GM21515 (cell line): Measurements from ENCODE around the gene TUBB1.
A peak's percentile ranks its signal among the peaks of the same experiment; 100 is the strongest.
"Not testable (repeated sequence)": the region's sequence is repeated elsewhere in the genome, so short reads cannot be mapped to it uniquely, and the experiment has no call there.

Experiments used
- ATAC-seq: cut with Tn5 transposase; IDR thresholded peaks from one replicate; pipeline ENCODE4 v1.9.1; 2021; ENCODE audit not compliant: unreplicated experiment

TUBB1 gene

DNA sequence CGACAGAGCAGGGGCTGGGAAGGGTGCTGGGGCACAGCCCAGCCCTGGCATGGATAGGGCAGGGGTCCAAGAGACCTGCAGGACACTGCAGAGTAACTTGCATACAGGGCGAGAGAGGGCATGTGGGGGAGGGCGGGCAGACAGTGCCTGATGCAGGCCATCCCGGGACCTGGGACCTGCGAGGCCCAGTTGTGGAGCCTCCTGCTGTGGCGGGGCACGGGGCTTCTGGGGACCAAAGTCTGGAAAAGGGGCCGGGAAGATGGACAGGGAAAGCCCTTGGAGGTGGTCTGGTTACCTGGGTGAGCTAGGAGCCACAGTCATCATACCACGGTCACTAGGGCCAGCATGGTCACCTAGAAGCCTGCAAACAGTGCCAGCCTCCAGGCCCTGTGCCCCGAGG, 412 bp upstream of the TUBB1 start:
- no peak for ATAC-seq

DNA sequence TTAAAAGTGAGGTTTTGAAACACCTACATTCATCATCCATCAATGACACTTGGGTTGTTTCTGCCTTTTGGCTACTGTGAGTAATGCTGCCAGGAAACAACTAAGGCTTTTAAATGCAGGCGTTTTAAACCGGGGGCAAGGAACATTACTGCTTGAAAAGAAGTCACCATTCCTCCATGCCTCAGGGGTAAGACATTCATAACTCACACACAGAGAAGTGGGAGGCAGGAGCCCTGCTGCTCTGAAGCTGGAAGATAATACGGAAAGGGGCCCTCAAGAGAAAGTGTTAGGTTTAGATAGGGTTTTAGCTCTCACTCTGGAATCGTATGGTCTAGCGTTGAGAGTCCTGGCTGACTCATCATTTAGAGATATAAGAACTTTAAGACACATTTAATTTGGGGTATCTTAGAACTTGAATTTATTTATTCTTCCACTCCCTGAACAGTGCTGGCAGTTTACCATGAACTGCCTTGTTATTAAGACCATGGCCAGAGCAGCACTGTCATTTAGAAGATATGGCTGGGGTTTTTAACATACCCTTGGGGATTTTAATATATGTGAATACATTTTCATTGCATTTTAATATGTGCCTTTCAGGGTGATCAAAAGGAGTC, 1.8 kb downstream of the TUBB1 start:
- ATAC-seq = no peak

DNA sequence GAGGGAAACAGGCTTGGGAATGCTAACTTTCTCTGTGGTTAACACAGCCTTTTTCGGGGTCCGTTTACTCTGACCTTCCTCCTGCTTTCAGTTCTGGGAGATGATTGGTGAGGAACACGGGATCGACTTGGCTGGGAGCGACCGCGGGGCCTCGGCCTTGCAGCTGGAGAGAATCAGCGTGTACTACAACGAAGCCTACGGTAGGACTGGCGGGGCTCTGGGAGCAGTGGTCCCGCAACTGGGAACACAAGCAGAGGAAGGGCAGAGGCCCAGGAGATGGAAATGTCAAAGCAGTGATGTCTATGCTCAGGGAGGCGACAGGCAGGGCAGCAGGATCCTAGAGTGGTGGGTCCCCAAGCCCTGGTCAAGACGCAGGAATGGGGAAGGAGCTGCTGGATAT, 3.5 kb downstream of the TUBB1 start:
- ATAC-seq = no peak

DNA sequence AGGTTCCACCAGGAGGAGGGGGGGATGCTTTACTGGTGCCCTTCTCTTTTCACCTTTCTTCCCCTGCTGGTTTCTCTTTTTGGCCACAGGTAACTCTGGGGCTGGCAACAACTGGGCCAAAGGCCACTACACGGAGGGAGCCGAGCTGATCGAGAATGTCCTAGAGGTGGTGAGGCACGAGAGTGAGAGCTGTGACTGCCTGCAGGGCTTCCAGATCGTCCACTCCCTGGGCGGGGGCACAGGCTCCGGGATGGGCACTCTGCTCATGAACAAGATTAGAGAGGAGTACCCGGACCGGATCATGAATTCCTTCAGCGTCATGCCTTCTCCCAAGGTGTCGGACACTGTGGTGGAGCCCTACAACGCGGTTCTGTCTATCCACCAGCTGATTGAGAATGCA, 4.4 kb downstream of the TUBB1 start:
- ATAC-seq = no peak

- ATAC-seq = no peak
These were observed 4.9 kb downstream of the TUBB1 start for GRCh38 chr20:59024111-59024530.

- ATAC-seq = no peak
These were observed 5.9 kb downstream of the TUBB1 start for GRCh38 chr20:59025086-59025485.

DNA sequence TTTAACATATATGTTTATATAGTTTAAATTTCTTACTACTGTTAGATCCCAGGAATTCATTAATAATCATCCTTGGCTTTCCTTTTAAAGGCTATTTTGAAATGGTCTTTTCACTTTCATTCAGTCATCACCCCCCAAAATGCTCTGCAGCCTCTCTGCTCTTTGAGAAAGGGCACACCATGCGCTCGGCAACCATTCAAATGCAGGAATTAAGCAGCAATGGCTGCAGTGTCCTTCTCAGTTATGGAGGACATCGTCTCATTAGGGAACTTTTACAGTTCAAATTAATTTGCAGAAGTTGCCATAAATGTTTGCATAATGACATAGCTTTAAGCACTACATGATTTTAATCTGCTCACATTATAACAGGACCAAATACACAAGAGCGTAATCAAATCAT, 6.3 kb downstream of the TUBB1 start:
- no peak for ATAC-seq

- no peak for ATAC-seq
These were observed 7.9 kb downstream of the TUBB1 start for GRCh38 chr20:59026904-59027740.

DNA sequence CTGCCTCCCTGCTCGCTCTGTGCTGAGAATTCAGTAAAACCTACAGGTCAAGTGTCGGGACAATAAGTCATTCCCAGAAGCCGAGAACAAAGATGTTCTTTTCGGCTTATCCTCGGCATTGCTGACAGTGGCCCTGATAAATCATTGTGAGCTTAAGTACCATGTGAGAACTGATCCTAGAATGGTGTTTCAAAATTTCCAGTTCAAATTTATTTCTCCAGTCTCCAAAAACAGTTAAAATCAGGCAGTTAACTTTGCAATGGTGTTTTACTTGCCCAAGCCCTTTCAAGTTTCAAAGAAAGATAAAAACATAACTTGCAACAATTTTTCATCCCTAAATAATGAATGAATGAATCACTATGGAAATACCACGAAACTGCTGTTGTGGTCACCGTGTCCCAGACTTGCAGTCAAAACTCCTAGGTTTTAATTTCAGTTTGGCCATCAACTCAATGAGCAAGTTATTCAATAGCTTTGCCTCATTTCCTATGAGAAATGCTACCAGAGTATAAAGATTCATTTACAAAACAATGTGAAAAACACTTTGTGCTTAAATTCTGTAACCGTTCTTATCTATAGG, 8.6 kb downstream of the TUBB1 start:
- no peak for ATAC-seq

- no peak for ATAC-seq
These were observed 9.6 kb downstream of the TUBB1 start for GRCh38 chr20:59028812-59029211.

DNA sequence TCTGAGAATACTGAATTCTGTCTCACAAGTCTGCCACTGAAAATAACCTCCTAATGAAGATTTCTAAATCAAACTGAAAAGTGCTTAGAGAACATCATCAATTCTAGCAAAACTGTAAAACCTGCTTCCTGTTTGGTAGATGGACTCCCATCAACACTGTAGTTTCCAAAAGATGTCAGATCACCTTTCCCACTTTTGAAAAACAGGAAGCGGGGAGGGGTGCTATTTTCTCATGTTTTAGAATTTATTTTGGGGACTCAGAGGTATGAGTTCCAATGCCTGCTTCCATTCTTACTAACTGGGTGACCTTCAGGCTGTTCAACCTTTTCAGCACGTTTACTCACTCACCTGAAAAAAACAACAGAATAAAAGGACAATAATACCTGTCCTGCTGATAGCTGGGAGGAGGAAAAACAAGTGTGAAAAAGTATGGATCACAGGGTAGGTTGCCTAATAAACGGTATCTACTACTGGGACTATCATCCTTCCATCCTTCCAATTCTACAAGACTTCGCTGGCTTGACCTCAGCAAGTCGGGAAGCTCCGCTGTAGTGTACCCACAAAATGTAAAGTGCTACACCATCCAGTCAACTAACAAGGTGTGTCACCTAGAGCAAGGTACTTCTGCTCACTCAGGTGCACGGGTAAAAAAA, 11.8 kb downstream of the TUBB1 start:
- ATAC-seq = no peak

DNA sequence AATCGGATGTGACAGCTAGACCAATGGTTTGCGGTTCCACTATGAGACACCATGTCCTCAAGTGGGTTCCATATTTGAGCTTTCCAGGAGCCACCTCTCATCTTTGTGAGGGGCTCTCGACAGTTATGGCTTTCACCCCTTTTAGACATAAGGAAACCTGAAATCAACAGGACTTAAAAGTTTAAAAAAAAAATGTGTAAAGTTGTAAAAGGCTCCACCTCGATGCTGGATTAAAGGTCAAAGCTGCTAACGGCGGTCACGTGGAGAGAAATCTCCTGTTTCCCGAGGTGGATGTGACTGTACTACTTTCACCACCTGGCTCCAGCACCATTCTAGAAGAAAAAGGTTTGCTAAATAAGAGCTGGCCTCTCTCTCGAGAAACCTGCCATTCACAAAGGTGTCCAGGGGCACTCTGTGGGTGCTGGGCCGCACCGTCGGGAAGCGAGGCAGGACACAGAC, 12.4 kb downstream of the TUBB1 start:
- ATAC-seq = no peak

- peak; percentile 89 for ATAC-seq
These were observed 12.9 kb downstream of the TUBB1 start, which contains the start of gene ATP5F1E for GRCh38 chr20:59032023-59032712. Gene ATP5F1E (minus strand): TSS chr20:59032335. CDS start chr20:59032251, 84 bp downstream.

DNA sequence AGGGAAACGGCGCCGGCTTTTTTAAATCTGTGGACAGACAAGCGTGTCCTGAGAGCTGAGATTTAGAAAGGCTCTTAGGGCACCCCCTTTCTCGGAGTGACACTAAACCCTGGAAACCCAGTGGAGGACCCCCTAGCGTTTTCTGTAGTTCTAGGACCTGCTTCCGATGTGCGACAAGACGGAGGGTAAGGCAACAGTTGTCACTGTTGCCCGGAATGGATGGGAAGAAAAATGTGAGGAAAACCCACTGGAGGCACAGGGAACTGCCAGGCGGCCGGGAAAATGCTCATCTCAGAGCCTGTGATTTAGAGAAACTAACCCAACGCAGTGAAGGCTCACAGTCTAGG, 13.5 kb downstream of the TUBB1 start:
- no peak for ATAC-seq

- no peak for ATAC-seq
These were observed 13.9 kb downstream of the TUBB1 start for GRCh38 chr20:59033093-59033492.

- ATAC-seq = no peak
These were observed 14.5 kb downstream of the TUBB1 start for GRCh38 chr20:59033616-59034165.

- ATAC-seq = no peak
These were observed 16.2 kb downstream of the TUBB1 start for GRCh38 chr20:59035381-59035780.

GRCh38 chr20:59037386-59037785, 18.2 kb downstream of the TUBB1 start:
- no peak for ATAC-seq

- no peak for ATAC-seq
These were observed 20.0 kb downstream of the TUBB1 start for GRCh38 chr20:59039233-59039632.

DNA sequence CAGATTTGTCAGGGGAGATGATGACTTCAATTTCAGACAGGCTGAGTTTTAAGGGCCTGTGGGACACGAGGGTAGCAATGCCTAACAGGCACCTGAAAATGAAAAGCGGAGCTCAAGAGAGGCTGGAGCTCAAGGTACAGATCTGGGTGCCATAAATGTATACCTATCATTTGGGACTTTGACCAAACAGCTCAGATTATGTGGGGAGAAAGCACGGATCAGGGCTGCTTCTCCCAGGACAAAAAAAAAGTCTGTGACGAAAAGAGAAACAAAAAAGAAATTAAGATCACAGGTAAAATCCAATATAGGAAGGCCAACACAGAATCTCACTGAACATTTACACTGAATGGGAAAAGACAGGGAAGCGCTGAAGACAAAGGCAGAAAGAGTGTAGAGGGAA, 21.4 kb downstream of the TUBB1 start:
- no peak for ATAC-seq

GRCh38 chr20:59041487-59041886, 22.3 kb downstream of the TUBB1 start:
- not testable (repeated sequence) for ATAC-seq
